HEK293 (cell line): ENCODE data around the gene TDRD10.

Experiments used
- EGR2 ChIP-seq: fragments of 450-650 bp; formaldehyde crosslinking; IDR thresholded peaks from 2 replicates; pipeline ENCODE4 v1.5.1; 2016; ENCODE audit warnings: low read depth, missing biosample characterization, missing genetic modification characterization
- GLI2 ChIP-seq: fragments of 450-650 bp; formaldehyde crosslinking; IDR thresholded peaks from 2 replicates; pipeline ENCODE4; 2017; ENCODE audit warnings: missing biosample characterization, missing genetic modification characterization, low read depth, borderline replicate concordance
- KLF7 ChIP-seq: fragments of 450-650 bp; formaldehyde crosslinking; IDR thresholded peaks from 2 replicates; pipeline ENCODE4 v1.5.1; 2016; ENCODE audit warnings: missing biosample characterization, missing genetic modification characterization, borderline replicate concordance
- PRDM4 ChIP-seq: fragments of 450-650 bp; formaldehyde crosslinking; IDR thresholded peaks from 2 replicates; pipeline ENCODE4 v1.5.1; 2017; ENCODE audit warnings: missing biosample characterization, missing genetic modification characterization
- WT1 ChIP-seq: fragments of 450-650 bp; formaldehyde crosslinking; IDR thresholded peaks from 2 replicates; pipeline ENCODE4 v1.5.1; 2016; ENCODE audit warnings: missing biosample characterization, missing genetic modification characterization
- ZBTB11 ChIP-seq: fragments of 450-650 bp; formaldehyde crosslinking; conservative IDR thresholded peaks from 2 replicates; pipeline ENCODE4 v1.5.1; 2016; ENCODE audit warnings: low read depth, missing biosample characterization, missing genetic modification characterization
- ZBTB7A ChIP-seq: fragments of 450-650 bp; formaldehyde crosslinking; IDR thresholded peaks from 2 replicates; pipeline ENCODE4 v1.5.1; 2016; ENCODE audit warnings: low read depth, missing biosample characterization, missing genetic modification characterization
- ZNF10 ChIP-seq: fragments of 450-650 bp; formaldehyde crosslinking; IDR thresholded peaks from 2 replicates; pipeline ENCODE4 v1.5.1; 2017; ENCODE audit warnings: missing biosample characterization, missing genetic modification characterization
- ZNF121 ChIP-seq: fragments of 450-650 bp; formaldehyde crosslinking; IDR thresholded peaks from 2 replicates; pipeline ENCODE4 v1.5.1; 2016; ENCODE audit warnings: missing biosample characterization, missing genetic modification characterization
- ZNF138 ChIP-seq: fragments of 450-650 bp; formaldehyde crosslinking; IDR thresholded peaks from 2 replicates; pipeline ENCODE4 v1.5.1; 2016; ENCODE audit warnings: missing biosample characterization, missing genetic modification characterization, borderline replicate concordance
- ZNF16 ChIP-seq: fragments of 450-650 bp; formaldehyde crosslinking; IDR thresholded peaks from 2 replicates; pipeline ENCODE4 v1.5.1; 2016; ENCODE audit warnings: low read depth, missing biosample characterization, missing genetic modification characterization
- ZNF175 ChIP-seq: fragments of 450-650 bp; formaldehyde crosslinking; IDR thresholded peaks from 2 replicates; pipeline ENCODE4 v1.5.1; 2016; ENCODE audit warnings: missing biosample characterization, missing genetic modification characterization
- ZNF2 ChIP-seq: fragments of 450-650 bp; formaldehyde crosslinking; IDR thresholded peaks from 2 replicates; pipeline ENCODE4 v1.5.1; 2016; ENCODE audit warnings: missing biosample characterization, missing genetic modification characterization
- ZNF221 ChIP-seq: fragments of 450-650 bp; formaldehyde crosslinking; IDR thresholded peaks from 2 replicates; pipeline ENCODE4 v1.5.1; 2017; ENCODE audit warnings: missing biosample characterization, missing genetic modification characterization, borderline replicate concordance
- ZNF223 ChIP-seq: fragments of 450-650 bp; formaldehyde crosslinking; IDR thresholded peaks from 2 replicates; pipeline ENCODE4 v1.5.1; 2016; ENCODE audit warnings: missing biosample characterization, missing genetic modification characterization
- ZNF274 ChIP-seq, 2 experiments: fragments of 200-500 bp in 1 of 2; fragments of 450-650 bp in 1 of 2; sonication (Bioruptor generic) in 1 of 2; formaldehyde crosslinking in 1 of 2; IDR thresholded peaks; 2 replicates each; pipeline versions ENCODE4 v1.5.1 to v1.6.1; 2014 to 2016; ENCODE audit warnings: borderline replicate concordance in 1 of 2, inconsistent platforms in 1 of 2, low read length in 1 of 2, missing biosample characterization in 1 of 2, missing genetic modification characterization in 1 of 2
- ZNF311 ChIP-seq: fragments of 450-650 bp; formaldehyde crosslinking; IDR thresholded peaks from 2 replicates; pipeline ENCODE4 v1.5.1; 2017; ENCODE audit warnings: missing biosample characterization, missing genetic modification characterization, borderline replicate concordance
- ZNF473 ChIP-seq: fragments of 450-650 bp; formaldehyde crosslinking; IDR thresholded peaks from 2 replicates; pipeline ENCODE4 v1.5.1; 2017; ENCODE audit warnings: missing biosample characterization, missing genetic modification characterization
- ZNF544 ChIP-seq: fragments of 450-650 bp; formaldehyde crosslinking; IDR thresholded peaks from 2 replicates; pipeline ENCODE4 v1.5.0; 2017; ENCODE audit warnings: missing biosample characterization, missing genetic modification characterization
- ZNF623 ChIP-seq: fragments of 450-650 bp; formaldehyde crosslinking; IDR thresholded peaks from 2 replicates; pipeline ENCODE4 v1.5.1; 2016; ENCODE audit warnings: missing biosample characterization, missing genetic modification characterization
- ZNF658 ChIP-seq: fragments of 450-650 bp; formaldehyde crosslinking; IDR thresholded peaks from 2 replicates; pipeline ENCODE4; 2016; ENCODE audit warnings: missing biosample characterization, missing genetic modification characterization
- ZNF660 ChIP-seq: fragments of 450-650 bp; IDR thresholded peaks from 2 replicates; pipeline ENCODE4 v1.5.1; 2018; ENCODE audit warnings: missing biosample characterization, mild to moderate bottlenecking, missing genetic modification characterization
- TF ChIP-seq, protein P1 (sequence below): fragments of 450-650 bp; formaldehyde crosslinking; IDR thresholded peaks from 2 replicates; pipeline ENCODE4 v1.5.1; 2017; ENCODE audit warnings: missing biosample characterization, mild to moderate bottlenecking, missing genetic modification characterization, moderate library complexity
- TF ChIP-seq, protein P2 (sequence below): fragments of 450-650 bp; formaldehyde crosslinking; IDR thresholded peaks from 2 replicates; pipeline ENCODE4 v1.5.1; 2016; ENCODE audit warnings: missing biosample characterization, missing genetic modification characterization
- TF ChIP-seq, protein P3 (sequence below): fragments of 450-650 bp; formaldehyde crosslinking; IDR thresholded peaks from 2 replicates; pipeline ENCODE4 v1.5.1; 2016; ENCODE audit warnings: missing biosample characterization, missing genetic modification characterization
- TF ChIP-seq, protein P4 (sequence below): fragments of 450-650 bp; formaldehyde crosslinking; IDR thresholded peaks from 2 replicates; pipeline ENCODE4 v1.5.1; 2017; ENCODE audit warnings: missing biosample characterization, missing genetic modification characterization

Gene TDRD10

DNA sequence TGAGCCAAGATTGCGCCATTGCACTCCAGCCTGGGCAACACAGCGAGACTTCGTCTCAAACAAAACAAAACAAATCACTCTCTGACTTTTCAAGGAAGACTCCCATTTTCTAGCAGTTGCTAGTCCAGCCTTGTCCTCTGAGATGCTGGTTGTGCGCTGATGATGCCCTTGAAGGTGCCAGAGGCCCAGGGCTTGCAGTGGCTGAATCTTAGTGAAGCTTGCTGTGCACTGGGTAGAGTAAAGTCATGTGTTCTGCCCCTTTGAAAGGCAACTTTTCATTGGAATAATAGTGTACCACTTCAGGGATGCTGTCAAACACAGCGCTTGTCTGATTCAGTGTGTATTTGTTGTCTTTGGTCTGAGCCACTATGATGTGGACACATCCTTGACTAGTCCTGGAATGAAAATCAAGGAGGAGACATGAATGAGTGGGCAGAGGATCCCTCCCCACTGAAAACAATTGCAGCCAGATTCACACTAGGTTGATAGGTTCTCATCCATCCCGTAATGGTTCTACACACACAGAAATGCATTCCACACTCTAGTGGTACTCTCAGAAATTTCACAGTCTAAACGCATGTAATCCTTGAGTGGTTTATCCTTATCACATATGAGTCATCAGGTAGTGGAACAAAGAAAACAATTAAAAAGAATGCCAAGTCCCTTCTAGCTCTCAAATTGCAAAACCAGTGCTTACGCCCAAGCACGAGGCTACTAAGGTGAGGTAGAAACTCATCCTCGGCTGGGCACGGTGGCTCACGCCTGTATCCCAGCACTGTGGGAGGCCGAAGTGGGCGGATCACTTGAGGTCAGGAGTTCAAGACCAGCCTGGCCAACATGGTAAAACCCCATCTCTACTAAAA lies 17.8 kb upstream of the TDRD10 start (continued):
- no peak for TF ChIP-seq ZNF274 (IDR thresholded peaks at IDR 0.05; ENCODE audit: low read length)
- no peak for TF ChIP-seq ZNF274 (tag by site-specific recombination; IDR thresholded peaks at IDR 0.05; ENCODE audit: borderline replicate concordance)
- TF ChIP-seq WT1 (tag by site-specific recombination): peak; percentile 39
- no peak for TF ChIP-seq ZNF223 (tag by site-specific recombination)
- no peak for TF ChIP-seq ZNF544 (tag by site-specific recombination)
- TF ChIP-seq ZNF311: no peak
- no peak for TF ChIP-seq ZNF658 (tag by site-specific recombination)
- TF ChIP-seq, protein P1, sequence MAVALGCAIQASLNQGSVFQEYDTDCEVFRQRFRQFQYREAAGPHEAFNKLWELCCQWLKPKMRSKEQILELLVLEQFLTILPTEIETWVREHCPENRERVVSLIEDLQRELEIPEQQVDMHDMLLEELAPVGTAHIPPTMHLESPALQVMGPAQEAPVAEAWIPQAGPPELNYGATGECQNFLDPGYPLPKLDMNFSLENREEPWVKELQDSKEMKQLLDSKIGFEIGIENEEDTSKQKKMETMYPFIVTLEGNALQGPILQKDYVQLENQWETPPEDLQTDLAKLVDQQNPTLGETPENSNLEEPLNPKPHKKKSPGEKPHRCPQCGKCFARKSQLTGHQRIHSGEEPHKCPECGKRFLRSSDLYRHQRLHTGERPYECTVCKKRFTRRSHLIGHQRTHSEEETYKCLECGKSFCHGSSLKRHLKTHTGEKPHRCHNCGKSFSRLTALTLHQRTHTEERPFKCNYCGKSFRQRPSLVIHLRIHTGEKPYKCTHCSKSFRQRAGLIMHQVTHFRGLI (tag by site-specific recombination): peak; percentile 60
- peak; percentile 33; the same call in 1 of the 2 replicates for TF ChIP-seq ZNF623 (tag by site-specific recombination)
- TF ChIP-seq ZNF660: peak; percentile 90
- peak; percentile 88 for TF ChIP-seq EGR2
- TF ChIP-seq, protein P2, sequence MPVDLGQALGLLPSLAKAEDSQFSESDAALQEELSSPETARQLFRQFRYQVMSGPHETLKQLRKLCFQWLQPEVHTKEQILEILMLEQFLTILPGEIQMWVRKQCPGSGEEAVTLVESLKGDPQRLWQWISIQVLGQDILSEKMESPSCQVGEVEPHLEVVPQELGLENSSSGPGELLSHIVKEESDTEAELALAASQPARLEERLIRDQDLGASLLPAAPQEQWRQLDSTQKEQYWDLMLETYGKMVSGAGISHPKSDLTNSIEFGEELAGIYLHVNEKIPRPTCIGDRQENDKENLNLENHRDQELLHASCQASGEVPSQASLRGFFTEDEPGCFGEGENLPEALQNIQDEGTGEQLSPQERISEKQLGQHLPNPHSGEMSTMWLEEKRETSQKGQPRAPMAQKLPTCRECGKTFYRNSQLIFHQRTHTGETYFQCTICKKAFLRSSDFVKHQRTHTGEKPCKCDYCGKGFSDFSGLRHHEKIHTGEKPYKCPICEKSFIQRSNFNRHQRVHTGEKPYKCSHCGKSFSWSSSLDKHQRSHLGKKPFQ (tag by site-specific recombination): peak; percentile 58
- TF ChIP-seq PRDM4 (tag by site-specific recombination): peak; percentile 50; the same call in 1 of the 2 replicates
- TF ChIP-seq ZNF138 (tag by site-specific recombination): no peak
- no peak for TF ChIP-seq ZNF175 (tag by site-specific recombination)
- TF ChIP-seq ZNF473 (tag by site-specific recombination): no peak
- TF ChIP-seq ZNF10 (tag by site-specific recombination): peak; percentile 84
- TF ChIP-seq KLF7: peak; percentile 54; the same call in 1 of the 2 replicates
- no peak for TF ChIP-seq ZBTB11 (tag by site-specific recombination)
- no peak for TF ChIP-seq GLI2
- TF ChIP-seq ZNF16 (tag by site-specific recombination): no peak
- no peak for TF ChIP-seq ZBTB7A
- TF ChIP-seq, protein P3, sequence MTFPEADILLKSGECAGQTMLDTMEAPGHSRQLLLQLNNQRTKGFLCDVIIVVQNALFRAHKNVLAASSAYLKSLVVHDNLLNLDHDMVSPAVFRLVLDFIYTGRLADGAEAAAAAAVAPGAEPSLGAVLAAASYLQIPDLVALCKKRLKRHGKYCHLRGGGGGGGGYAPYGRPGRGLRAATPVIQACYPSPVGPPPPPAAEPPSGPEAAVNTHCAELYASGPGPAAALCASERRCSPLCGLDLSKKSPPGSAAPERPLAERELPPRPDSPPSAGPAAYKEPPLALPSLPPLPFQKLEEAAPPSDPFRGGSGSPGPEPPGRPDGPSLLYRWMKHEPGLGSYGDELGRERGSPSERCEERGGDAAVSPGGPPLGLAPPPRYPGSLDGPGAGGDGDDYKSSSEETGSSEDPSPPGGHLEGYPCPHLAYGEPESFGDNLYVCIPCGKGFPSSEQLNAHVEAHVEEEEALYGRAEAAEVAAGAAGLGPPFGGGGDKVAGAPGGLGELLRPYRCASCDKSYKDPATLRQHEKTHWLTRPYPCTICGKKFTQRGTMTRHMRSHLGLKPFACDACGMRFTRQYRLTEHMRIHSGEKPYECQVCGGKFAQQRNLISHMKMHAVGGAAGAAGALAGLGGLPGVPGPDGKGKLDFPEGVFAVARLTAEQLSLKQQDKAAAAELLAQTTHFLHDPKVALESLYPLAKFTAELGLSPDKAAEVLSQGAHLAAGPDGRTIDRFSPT (tag by site-specific recombination): peak; percentile 90
- TF ChIP-seq, protein P4, sequence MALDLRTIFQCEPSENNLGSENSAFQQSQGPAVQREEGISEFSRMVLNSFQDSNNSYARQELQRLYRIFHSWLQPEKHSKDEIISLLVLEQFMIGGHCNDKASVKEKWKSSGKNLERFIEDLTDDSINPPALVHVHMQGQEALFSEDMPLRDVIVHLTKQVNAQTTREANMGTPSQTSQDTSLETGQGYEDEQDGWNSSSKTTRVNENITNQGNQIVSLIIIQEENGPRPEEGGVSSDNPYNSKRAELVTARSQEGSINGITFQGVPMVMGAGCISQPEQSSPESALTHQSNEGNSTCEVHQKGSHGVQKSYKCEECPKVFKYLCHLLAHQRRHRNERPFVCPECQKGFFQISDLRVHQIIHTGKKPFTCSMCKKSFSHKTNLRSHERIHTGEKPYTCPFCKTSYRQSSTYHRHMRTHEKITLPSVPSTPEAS (tag by site-specific recombination): peak; percentile 73
- no peak for TF ChIP-seq ZNF221 (tag by site-specific recombination)
- TF ChIP-seq ZNF121: no peak
- TF ChIP-seq ZNF2: 0 out of 2 replicates have a peak, but pooled peaks have one; percentile 53
